ENCODE results near the gene STX12.
A peak's percentile ranks its signal among the peaks of the same experiment; 100 is the strongest.
"Not testable (repeated sequence)": the region's sequence is repeated elsewhere in the genome, so short reads cannot be mapped to it uniquely, and the experiment has no call there.

Gene STX12

DNA sequence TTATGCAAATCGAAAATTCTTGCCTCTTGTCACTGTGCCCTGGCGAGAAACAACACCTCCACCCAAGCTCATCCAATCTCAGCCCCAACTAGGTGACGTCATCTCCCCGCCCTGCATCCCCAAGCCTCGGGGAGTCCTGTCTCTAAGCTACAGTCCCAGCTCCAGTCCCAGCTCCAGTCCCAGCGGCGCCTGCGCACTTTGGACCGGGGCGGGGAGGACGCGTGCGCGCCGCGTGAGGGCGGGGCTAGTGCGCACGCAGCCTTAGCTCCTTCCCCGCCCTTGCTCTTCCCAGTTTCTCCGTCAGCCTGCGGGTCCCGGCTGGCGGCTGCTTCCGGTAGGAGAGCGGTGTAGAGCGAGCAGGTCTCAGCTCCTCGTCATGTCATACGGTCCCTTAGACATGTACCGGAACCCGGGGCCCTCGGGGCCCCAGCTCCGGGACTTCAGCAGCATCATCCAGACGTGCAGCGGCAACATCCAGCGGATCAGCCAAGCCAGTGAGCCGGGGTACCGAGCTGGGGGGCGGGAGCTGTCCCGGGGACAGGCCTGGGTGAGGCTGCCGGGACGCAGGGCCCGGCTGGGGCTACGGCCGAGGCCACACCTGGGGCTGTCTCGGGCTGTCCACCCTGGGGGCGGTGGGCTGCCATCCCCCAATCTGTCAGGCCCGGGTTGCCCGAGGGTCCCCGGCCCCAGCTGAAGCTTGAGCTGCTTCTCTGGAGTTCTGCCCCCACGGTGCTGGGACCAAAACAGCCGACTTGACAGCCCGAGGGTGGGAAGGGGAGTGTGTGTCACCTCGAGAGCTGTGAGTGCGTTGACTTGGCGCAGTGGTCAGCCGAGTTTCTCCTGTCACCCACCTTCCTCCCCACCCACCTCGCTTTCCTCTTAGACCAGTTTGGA, at the start of gene STX12:
STX12 (plus strand) TSS at position 288 of the 894 bp plus-strand sequence; CDS start at position 377, 89 bp downstream.
- peak; percentile 99 for DNase-seq

- peak; percentile 76 for DNase-seq
These were observed 48.1 kb upstream of the STX12 start for GRCh38 chr1:27724961-27725373.

GRCh38 chr1:27725374-27726172, 47.4 kb upstream of the STX12 start, which contains the start of gene FAM76A:
Gene FAM76A, plus strand, starts transcription at chr1:27725961. Its CDS starts 120 bp downstream, at chr1:27726081.
- DNase-seq: peak; percentile 100

GRCh38 chr1:27726173-27727044, 46.6 kb upstream of the STX12 start:
- peak; percentile 71 for DNase-seq

- DNase-seq: no peak
These were observed 45.9 kb upstream of the STX12 start for GRCh38 chr1:27727126-27727525.

GRCh38 chr1:27736252-27736651, 36.8 kb upstream of the STX12 start:
- DNase-seq: no peak

DNA sequence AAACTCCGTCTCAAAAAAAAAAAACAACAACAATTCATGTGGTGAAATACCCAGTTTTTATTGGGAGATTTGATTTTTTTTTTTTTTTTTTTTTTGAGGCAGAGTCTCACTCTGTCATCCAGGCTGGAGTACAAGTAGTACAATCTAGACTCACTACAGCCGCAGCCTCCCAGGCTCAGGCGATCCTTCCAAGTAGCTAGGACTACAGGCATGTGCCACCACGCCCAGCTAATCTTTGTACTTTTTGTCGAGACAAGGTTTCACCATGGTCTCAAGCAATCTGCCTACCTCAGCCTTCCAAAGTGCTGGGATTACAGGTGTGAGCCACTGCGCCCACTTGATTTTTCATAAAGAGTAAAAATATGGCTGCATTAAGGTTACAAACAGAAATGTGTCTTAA, 31.9 kb upstream of the STX12 start:
- DNase-seq: no peak

DNA sequence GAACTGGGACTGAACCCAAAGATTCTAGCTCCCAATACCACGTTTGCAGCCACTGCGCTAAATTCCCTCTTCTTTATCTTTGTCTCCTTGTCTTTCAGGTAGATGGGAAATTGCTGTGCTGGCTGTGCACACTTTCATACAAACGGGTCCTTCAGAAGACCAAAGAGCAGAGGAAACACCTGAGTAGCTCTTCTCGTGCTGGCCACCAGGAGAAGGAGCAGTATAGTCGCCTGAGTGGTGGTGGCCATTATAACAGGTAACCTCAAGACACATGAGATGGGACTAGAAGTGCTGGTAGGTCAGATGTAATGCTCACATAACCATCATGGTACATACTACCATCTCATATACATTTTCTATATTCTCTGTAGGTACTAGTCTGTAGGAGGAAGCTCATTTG, 28.5 kb upstream of the STX12 start:
- no peak for DNase-seq

DNA sequence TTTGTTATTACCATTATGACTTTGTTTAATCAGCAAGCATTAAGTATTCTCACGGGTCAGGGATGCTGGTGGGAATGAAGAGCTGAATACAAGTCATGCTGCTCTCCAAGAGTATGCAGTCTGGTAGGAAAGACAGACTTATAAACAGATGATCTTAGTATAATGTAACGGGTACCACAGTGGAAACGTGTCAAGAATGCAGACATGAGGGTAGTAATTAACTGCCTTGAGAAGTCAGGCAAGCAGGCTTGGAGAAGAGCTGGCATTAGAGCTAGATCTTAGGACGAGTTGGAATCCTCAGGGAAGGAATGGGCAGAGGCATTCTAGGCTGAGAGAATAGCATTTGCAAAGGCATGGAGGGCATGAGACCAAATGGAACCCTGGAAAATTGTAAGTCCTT, 27.6 kb upstream of the STX12 start:
- DNase-seq: no peak

DNA sequence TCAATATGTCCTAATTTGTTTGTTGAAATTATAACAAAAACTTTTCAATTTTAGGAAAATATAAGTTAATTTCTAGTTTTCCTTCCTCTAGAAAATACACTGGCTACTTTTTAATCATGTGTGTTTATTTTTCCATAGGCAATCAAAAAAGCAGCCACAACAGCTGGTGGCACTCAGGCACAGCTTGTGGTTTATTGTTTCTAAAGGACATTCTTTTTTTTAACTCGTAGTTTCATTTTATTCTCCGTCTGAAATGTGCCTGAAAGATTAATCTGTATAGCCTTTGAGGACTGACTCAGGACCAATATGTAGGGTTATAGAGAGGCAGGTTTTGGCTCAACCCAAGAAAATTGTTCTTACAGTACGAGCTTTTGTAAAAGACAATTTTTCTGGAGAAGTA, 20.7 kb upstream of the STX12 start:
- no peak for DNase-seq

GRCh38 chr1:27755286-27755685, 17.7 kb upstream of the STX12 start:
- DNase-seq: no peak

GRCh38 chr1:27755865-27756264, 17.2 kb upstream of the STX12 start:
- no peak for DNase-seq

GRCh38 chr1:27759236-27759635, 13.8 kb upstream of the STX12 start:
- DNase-seq: no peak

DNA sequence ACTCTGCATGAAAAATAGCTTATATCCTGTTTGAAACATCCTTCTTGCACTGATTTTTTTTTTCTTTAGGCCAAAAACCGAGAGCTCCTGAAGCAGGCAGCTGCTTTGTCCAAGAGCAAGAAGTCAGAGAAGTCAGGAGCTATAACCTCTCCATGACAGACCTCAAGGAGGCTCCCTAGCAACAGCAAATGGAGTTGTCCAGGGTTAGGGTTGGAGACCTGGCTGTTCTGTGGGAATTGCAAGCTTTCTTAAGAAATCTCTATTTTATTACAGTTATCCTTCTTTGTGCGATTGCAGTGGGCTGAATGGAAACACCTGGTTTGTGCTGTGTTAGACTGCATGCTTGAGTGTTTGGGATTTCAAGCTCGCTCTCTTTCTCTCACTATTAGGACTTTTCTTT, 12.6 kb upstream of the STX12 start:
- no peak for DNase-seq

- no peak for DNase-seq
These were observed 11.0 kb upstream of the STX12 start for GRCh38 chr1:27762033-27762432.

DNA sequence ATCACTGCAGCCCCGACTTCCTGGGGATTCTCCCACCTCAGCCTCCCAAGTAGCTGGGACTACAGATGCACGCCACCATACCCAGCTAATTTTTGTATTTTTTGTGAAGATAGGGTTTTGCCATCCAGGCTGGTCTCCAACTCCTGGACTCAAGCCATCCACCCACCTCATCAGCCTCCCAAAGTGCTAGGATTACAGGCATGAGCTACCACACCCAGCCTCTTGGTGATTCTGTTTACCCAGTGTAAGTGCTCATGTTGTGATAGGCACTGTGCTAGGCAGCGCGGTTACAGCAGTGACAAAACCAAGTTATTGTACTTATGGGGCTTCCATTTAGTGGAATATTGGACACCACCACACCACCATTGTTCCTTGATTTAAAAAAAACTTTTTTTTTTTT, 9.7 kb upstream of the STX12 start:
- no peak for DNase-seq

DNA sequence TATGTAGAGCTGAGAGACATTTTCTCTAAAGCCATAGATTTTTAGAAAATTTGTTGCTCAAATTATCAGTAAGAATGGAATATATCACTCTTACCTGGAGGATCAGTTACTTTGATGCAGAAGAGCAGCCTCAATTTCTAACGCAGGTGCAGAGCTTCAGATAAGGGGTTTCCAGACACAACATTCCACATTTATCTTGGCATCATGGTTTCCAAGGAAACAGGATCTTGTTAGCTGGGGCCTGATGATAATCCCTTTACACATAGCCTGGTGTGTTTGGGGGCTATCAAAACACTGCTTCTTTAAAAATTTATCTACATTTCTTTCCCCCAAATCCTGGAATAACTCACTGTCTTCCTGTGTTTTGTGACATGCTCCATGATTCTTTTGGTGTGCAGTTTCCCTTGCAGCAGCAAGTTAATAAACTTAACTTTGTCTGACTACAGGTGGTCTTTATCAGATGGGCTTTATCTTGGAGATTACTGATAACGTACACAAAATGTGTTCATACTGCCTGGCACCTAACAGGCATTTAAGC, 2.7 kb upstream of the STX12 start:
- DNase-seq: no peak

GRCh38 chr1:27772036-27772931, 735 bp upstream of the STX12 start:
- peak; percentile 52 for DNase-seq

DNA sequence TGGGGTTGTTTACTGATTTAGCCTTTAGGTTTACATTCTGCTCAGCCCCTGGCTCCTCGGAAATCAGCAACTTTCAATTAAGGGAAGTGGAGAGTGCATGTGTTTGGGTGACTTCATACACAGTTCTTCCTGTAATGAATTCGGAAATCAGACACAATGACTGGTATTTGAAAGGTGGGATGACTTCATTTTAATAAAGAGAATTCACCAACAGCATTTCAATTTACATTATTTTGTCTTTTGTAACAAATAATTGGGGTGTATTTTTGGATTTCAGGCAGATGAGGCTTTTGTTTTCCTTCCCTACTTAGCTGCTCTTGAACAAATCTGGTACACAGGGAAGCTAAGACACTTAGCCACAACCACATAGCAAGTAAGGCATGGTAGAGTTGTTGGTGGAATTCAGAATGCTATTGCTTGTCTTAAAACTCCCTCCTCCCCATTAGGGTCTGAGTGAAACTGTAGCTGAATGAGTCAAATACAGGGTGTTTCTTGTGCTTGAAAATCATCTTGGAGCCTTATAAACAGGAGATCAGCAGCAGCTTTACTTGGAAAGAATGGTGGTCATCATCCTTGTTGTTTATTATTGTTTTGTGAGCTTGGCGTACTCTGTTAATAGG, 917 bp downstream of the STX12 start:
- no peak for DNase-seq

GRCh38 chr1:27774654-27775053, 1.6 kb downstream of the STX12 start:
- DNase-seq: no peak

DNA sequence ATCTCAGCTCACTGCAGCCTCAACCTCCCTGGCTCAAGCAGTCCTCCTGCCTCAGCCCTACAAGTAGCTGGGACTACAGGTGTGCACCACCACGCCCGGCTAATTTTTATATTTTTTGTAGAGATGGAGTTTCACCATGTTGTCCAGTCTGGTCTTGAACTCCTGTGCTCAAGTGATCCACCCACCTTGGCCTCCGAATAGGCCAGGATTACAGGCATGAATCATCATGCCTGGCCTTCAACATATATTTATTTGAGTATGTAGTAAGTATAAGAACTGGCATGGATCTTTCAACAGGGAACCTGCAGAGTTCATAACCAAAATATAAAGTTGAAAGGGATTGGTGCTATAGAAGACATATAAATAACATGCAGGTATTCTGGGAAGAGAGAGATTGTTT, 2.3 kb downstream of the STX12 start:
- not testable (repeated sequence) for DNase-seq
